Vagina (tissue), 2 donors: ENCODE measurements around the gene ASTN2.

Source experiments
- CTCF ChIP-seq, 3 experiments: fragments of 450-650 bp in 2 of 3; fragments of 200-600 bp in 1 of 3; sonication (generic) in 1 of 3; IDR thresholded peaks; one replicate each; pipeline ENCODE4 v1.5.1; 2017 to 2019; ENCODE audit warnings: antibody characterized with exemption in 3 of 3, mild to moderate bottlenecking in 2 of 3, moderate library complexity in 2 of 3
- POLR2A ChIP-seq, 2 donors: fragments of 450-650 bp; IDR thresholded peaks; one replicate each; pipeline ENCODE4 v1.6.1; 2017; ENCODE audit warnings: antibody characterized with exemption in 2 of 2, mild to moderate bottlenecking in 2 of 2, moderate library complexity in 2 of 2
- POLR2AphosphoS5 ChIP-seq, 2 donors: sonication (generic); formaldehyde crosslinking; IDR thresholded peaks; one replicate each; pipeline ENCODE4 v1.9.0; 2017; ENCODE audit warnings: antibody characterized with exemption in 2 of 2, mild to moderate bottlenecking in 2 of 2, low read depth in 1 of 2; ENCODE audit not compliant: insufficient read depth in 1 of 2

- no peak for TF ChIP-seq POLR2AphosphoS5 (IDR thresholded peaks at IDR 0.05; ENCODE audit: insufficient read depth in 1 of 2, low read depth in 1 of 2)
- TF ChIP-seq CTCF (IDR thresholded peaks at IDR 0.05): no peak
- no peak for TF ChIP-seq POLR2A (IDR thresholded peaks at IDR 0.05)
These were observed 989.6 kb downstream of the ASTN2 start for GRCh38 chr9:116425244-116425643.
